SIG-M5 treated with dmso at 0.1 percent for 504 hours (cell line): ENCODE results near the gene HSD11B2.

Experiments
- DNase-seq: peaks from one replicate; lab custom pipeline; 2025; ENCODE audit not compliant: unreplicated experiment; lab: John Stamatoyannopoulos, UW

The HSD11B2 gene

GRCh38 chr16:67431775-67432505 lies 1.0 kb downstream of the HSD11B2 start:
- no peak for DNase-seq

- DNase-seq: no peak
Measured at GRCh38 chr16:67432506-67432890, 1.6 kb downstream of the HSD11B2 start.

GRCh38 chr16:67433131-67433719 lies 2.3 kb downstream of the HSD11B2 start:
- DNase-seq: no peak

DNA sequence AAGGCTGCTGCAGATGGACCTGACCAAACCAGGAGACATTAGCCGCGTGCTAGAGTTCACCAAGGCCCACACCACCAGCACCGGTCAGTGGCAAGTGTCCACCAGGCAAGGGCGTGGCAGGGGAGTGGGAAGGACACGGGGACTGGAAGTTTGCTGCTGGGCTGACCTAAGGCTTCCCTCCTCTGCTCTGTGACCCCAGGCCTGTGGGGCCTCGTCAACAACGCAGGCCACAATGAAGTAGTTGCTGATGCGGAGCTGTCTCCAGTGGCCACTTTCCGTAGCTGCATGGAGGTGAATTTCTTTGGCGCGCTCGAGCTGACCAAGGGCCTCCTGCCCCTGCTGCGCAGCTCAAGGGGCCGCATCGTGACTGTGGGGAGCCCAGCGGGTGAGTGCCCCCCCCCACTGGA lies 4.8 kb downstream of the HSD11B2 start:
- DNase-seq: no peak

DNA sequence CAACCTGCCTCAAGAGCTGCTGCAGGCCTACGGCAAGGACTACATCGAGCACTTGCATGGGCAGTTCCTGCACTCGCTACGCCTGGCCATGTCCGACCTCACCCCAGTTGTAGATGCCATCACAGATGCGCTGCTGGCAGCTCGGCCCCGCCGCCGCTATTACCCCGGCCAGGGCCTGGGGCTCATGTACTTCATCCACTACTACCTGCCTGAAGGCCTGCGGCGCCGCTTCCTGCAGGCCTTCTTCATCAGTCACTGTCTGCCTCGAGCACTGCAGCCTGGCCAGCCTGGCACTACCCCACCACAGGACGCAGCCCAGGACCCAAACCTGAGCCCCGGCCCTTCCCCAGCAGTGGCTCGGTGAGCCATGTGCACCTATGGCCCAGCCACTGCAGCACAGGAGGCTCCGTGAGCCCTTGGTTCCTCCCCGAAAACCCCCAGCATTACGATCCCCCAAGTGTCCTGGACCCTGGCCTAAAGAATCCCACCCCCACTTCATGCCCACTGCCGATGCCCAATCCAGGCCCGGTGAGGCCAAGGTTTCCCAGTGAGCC lies 5.8 kb downstream of the HSD11B2 start:
- no peak for DNase-seq

DNA sequence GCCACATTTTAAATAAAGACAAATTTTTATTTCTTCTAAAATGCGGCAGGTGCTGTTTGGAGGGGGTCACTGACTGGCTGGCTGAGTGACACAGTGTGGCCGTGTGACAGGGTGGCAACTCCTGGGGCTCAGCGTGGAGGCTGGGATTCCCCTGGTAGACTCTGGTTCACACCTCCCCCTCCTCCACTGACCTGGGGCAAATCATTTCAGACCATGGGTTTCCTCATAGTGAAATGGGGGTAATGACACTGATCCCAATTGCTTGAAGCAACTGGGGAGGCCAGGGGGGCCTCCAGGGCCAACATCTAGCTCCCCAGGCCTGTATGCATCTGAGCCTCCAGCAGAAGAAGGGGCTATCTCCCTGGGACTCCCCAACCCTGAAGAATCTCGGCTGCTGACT lies 6.6 kb downstream of the HSD11B2 start:
- no peak for DNase-seq

- DNase-seq: no peak
Measured at GRCh38 chr16:67438098-67438791, 7.3 kb downstream of the HSD11B2 start.

DNA sequence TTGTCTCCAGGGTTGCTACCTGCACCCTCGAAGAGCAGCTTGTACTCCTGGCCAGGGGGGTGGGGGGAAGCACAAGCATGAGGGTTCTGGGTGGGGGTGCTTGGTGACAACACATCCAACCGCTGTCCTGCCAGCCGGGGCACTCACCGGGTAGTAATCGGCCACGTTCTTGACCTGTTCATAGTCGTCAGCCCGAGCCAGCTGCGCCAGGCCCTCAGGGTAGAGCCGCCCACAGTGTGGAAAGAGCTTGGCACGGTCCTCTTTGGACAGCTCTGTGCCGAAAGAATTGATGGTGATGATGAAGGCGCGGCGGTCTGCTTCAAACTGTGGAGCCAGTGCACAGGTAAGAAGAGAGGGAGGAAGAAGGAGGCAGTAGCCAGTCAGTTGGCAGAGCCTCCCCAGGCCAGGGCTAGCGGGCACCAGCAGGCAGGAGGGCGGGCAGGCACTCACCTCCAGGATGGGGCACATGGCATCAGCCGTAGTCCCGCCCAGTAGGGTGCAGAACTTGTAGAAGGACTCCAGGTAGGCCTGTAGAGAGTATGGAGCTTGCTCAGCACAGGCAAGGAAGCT lies 8.0 kb downstream of the HSD11B2 start:
- no peak for DNase-seq

DNA sequence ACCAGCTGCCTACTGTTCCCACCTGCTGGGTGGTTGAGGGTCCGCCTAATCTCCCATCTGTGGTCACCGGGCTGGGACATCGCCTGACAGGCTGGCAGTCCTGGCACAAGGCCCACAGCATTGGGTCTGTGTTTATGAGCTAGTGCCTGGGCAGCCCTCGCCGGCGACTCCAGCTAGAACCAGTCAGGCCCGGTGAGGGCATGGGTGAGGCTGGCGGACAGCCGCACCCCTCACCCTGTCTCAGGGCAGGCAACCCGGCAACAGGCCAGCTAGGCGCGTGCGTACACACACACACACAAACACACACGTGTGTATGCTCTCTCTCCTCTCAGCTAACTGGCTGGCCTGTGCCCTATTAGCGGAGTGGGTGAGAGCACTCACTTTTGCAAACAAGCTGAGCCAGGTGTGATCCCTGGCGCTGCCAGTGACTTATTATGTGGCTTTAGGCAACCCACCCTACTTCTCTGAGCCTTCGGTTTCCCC lies 10.4 kb downstream of the HSD11B2 start:
- no peak for DNase-seq

- no peak for DNase-seq
Measured at GRCh38 chr16:67441907-67442306, 11.0 kb downstream of the HSD11B2 start.

GRCh38 chr16:67442581-67443255 lies 11.8 kb downstream of the HSD11B2 start:
- no peak for DNase-seq

GRCh38 chr16:67443265-67443664 lies 12.3 kb downstream of the HSD11B2 start:
- DNase-seq: no peak

DNA sequence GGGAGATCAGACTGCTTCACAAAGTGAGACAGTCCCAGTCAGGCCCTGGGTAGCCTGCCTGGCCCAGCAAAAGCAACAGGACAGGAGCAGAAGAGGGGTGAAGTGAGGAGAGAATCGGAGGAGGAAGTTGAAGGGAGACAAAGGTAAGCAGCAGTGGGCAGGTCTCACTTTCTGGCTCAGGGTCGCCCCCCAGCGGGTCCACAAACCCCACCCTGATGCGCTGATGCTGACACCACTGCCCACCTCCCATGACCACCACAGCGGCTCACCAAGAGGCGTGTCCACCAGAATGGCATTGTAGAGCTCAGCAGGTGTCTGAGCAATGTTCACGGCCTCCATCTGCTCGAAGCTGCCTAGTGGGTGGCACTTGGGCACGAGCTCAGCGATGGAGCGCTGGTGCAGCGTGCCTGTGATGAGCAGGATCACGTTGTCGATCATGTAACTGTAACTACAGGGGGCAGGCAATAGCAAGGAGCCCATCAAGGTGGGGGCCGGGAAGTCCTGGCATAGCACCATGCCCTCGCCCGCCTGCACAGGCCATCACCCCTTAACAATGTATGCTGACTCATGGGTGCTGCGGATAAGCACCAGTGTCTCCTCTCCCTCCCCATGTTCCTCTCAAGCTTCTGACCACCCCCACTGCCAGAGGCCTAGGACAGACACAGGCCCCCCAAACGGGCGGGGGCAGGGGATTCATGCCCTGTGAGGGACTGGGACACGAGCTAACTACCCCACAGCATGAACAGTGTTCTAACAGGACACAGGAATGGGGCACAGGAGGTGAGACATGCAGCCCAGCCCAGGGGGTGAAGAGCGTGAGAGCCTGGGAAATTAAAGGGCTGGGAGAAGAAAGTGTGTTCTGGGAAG lies 13.6 kb downstream of the HSD11B2 start:
- no peak for DNase-seq

GRCh38 chr16:67445126-67445426 lies 14.2 kb downstream of the HSD11B2 start:
- DNase-seq: no peak

- no peak for DNase-seq
Measured at GRCh38 chr16:67445441-67445912, 14.6 kb downstream of the HSD11B2 start.

DNA sequence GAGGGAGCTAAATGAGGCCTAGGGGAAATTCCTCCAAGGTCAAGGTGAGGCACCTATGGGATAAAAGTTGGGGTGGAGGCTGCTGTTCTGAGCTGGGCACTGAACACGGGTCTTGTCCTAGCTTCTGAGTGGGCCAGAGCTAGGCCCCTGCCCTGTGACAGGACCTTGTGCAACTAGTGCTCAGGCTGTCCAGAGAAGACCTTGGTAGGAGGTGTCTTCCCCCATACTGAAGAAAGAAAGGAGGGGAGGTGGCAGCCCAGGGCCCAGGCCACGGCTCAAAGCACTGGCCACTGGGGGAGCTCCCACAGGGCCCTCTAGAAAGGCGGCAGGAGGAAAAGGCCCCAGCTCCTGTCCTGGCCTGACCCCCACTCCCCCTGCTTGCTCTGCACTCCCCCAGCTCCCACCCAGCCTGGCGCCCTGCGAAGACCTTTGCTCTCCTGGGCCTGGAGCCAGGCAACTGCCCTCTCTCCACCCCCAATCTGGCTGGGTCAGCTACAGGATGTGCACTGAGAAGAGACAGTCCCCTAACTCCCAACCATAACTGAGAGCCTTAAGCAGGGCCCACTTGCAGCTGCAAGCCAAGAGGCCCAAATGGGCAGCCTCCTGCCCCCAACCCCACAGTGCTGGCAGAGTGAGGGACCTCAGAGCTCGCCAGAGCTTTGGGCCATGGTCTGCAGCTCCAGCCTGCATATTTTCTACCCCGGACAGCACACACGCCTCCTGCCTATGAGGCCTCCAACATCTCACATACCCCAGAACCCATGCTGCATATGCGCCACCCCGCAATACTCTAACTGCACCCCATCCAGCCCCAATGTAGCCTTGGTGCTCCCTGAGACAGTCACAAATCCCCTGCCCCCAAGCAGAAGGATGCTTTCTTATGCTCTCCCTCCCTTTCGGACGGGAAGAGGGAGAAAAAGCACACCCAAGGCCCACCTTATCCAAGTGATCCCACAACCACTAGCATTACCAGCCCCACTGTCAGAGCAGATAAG lies 15.3 kb downstream of the HSD11B2 start:
- no peak for DNase-seq

- DNase-seq: no peak
Measured at GRCh38 chr16:67446968-67447507, 16.1 kb downstream of the HSD11B2 start.

- peak; percentile 64 for DNase-seq
Measured at GRCh38 chr16:67447508-67448076, 16.7 kb downstream of the HSD11B2 start.
